Fibroblast of the aortic adventitia (primary cell): ENCODE measurements around the gene UCP3. TPM values are rescaled to one million over a fixed set of nuclear protein-coding genes. Genes with fewer than 3 reads are reported as not detected.

Experiments used
- DNase-seq: peaks from one replicate; pipeline ENCODE4 v3.0.0-alpha.2; 2010; ENCODE audit warnings: low read depth
- H3K4me3 ChIP-seq: 2 replicates; pipeline ENCODE4 v1.5.1; 2011; ENCODE audit warnings: low read depth, mild to moderate bottlenecking, control low read depth, low read length, moderate library complexity
- total RNA-seq: library from RNA; depleted of rRNA; stranded (reverse); fragments of >200 nt; gene quantifications from 2 replicates; pipeline ENCODE4 v1.2.3, GENCODE V29; 2012; ENCODE audit warnings: low replicate concordance
- TF ChIP-seq, protein P1 (sequence below): IDR thresholded peaks from 2 replicates; pipeline ENCODE4 v1.5.1; 2011; ENCODE audit warnings: mild to moderate bottlenecking, low read length, control low read depth, inconsistent platforms; ENCODE audit not compliant: insufficient read depth

The UCP3 gene
- total RNA-seq, 1 donor: 0.54 TPM

GRCh38 chr11:74000307-74001133, 8.4 kb downstream of the UCP3 start:
- TF ChIP-seq, protein P1, sequence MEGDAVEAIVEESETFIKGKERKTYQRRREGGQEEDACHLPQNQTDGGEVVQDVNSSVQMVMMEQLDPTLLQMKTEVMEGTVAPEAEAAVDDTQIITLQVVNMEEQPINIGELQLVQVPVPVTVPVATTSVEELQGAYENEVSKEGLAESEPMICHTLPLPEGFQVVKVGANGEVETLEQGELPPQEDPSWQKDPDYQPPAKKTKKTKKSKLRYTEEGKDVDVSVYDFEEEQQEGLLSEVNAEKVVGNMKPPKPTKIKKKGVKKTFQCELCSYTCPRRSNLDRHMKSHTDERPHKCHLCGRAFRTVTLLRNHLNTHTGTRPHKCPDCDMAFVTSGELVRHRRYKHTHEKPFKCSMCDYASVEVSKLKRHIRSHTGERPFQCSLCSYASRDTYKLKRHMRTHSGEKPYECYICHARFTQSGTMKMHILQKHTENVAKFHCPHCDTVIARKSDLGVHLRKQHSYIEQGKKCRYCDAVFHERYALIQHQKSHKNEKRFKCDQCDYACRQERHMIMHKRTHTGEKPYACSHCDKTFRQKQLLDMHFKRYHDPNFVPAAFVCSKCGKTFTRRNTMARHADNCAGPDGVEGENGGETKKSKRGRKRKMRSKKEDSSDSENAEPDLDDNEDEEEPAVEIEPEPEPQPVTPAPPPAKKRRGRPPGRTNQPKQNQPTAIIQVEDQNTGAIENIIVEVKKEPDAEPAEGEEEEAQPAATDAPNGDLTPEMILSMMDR: no peak
- no peak for DNase-seq

DNA sequence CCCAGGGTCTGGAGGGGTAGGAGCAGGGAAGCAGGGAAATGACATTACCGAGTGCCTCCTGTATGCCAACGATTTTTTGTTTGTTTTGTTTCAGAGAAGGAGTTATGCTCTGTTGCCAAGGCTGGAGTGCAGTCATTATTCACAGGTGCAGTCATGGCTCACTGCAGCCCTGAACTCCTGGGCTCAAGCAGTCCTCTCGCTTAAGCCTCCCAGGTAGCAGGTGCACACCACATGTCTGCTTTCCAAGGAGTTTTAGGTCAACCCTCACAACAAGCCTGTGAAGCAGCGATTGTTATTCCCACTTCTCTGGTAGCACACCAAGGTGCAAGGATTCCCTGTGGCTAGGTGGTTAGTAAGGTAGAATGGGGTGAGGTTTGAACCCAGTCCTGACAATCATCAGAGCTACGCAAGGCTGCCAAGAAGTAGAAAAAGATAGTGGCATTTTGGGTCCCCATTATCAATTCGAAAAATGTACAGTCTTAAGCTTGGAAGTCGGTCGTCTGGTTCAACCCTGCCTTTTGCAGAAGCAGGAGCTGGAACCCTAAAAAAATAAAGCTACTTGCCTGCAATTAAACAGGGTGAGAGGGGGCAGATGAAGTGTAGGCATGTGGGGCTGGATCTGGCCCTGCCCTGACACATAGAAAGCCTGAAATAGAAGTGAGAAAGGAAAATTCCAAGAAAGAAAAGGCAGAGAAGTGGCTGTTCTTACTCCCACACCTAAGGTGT, 9.1 kb downstream of the UCP3 start:
- H3K4me3 ChIP-seq: no peak overlapping the region
- TF ChIP-seq, protein P1: no peak
- DNase-seq: no peak

More at GRCh38 chr11:74000307-74001133, 8.4 kb downstream of the UCP3 start:
- no peak overlapping the region for H3K4me3 ChIP-seq

DNA sequence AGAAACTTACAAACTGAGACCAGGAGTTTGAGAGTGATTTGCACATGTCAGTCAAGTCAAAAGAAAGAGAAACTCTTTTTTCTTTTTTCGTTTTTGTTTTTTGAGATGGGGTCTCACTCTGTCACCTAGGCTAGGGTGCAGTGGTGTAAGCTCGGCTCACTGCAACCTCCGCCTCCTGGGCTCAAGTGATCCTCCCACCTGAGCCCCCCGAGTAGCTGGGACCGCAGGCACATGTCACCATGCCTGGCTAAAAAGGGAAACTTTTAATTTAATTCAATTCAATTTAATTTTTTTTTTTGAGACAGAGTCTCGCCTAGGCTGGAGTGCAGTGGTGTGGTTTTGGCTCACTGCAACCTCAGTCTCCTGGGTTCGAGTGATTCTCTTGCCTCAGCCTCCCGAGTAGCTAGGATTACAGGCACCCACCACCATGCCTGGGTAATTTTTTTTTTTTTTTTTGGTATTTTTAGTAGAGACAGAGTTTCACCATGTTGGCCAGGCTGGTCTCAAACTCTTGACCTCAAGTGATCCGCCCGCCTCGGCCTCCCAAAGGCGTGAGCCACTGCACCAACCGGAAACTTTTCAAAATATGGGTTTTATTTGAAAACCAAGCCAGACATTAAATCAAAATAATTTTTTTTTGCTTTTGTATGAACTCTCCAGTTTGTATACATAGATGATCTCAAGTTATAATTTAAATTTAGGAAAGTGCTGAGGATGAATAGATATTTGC, 9.9 kb downstream of the UCP3 start:
- TF ChIP-seq, protein P1: no peak
- no peak overlapping the region for H3K4me3 ChIP-seq
- DNase-seq: no peak

DNA sequence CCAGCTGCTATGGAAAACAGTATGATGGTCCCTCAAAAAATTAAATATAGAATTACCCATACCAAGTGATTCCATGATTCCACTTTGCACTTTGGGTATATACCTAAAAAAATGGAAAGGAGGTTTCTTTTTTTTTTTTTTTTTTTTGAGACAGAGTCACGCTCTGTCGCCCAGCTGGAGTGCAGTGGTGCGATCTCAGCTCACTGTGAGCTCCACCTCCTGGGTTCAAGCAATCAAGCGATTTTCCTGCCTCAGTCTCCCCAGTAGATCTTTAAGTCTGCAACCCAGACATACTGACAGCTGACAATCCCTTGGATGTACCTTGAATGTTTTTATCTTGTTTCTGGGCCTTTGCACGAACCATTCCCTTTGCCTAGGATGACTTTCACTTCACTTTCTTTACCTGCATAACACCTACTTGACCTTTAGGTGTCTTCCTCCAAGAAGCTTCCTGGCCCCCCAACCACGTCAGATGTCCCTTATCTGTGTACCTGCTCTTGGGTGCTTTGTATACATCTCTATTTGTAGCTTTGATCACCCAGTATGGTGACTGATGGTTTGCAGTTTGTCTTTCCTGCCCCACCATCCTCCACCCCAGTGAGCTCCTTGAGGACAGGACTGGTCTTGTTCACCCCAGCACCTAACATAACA, 11.6 kb downstream of the UCP3 start:
- TF ChIP-seq, protein P1: no peak
- H3K4me3 ChIP-seq: no peak overlapping the region
- no peak for DNase-seq

DNA sequence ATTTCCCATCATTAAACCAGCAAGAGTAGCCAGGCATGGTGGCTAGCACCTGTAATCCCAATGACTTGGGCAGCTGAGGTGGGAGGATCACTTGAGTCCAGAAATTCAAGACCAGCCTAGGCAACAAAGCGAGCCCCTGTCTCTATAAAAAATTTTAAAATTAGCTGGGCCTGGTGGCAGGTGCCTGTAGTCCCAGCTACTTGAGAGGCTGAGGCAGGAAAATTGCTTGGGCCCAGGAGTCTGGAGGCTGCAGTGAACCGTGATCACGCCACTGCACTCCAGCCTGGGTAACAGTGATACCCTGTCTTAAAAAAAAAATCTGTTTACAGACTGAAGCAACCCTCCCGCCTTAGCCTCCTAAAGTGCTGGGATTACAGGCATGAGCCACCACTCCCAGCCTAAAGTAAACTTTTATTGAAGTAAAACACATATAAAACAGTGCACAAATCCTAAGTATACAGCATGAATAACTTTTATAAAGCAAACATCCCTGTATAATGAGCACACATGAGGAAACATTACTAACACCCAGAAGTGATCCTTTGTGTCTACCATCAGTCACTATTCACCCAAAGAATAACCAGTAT, 12.6 kb downstream of the UCP3 start:
- TF ChIP-seq, protein P1: no peak
- DNase-seq: no peak
- no peak overlapping the region for H3K4me3 ChIP-seq

GRCh38 chr11:73995731-73996130, 13.2 kb downstream of the UCP3 start:
- TF ChIP-seq, protein P1: no peak
- H3K4me3 ChIP-seq: no peak overlapping the region
- no peak for DNase-seq
